Loucy (cell line): ENCODE results near the gene CLMN.

ENCODE experiments used
- CTCF ChIP-seq: fragments of 200-600 bp; sonication (generic); conservative IDR thresholded peaks from 2 replicates; pipeline ENCODE4 v1.5.1; 2014; ENCODE audit warnings: mild to moderate bottlenecking, antibody characterized with exemption, low read length
- EZH2phosphoT487 ChIP-seq: fragments of 200-600 bp; IDR thresholded peaks from 2 replicates; pipeline ENCODE4 v1.6.1; 2018; ENCODE audit warnings: antibody characterized with exemption, mild to moderate bottlenecking, moderate library complexity, borderline replicate concordance

- TF ChIP-seq CTCF = no peak
- no peak for TF ChIP-seq EZH2phosphoT487
Measured at GRCh38 chr14:95312311-95312710, 7.4 kb downstream of the CLMN start.
